CD4-positive, alpha-beta T cell (primary cell): ENCODE results near the gene TRIM49D2. TPM values are rescaled to one million over a fixed set of nuclear protein-coding genes. Genes with fewer than 3 reads are reported as not detected.
"Not testable (repeated sequence)": the region's sequence is repeated elsewhere in the genome, so short reads cannot be mapped to it uniquely, and the experiment has no call there.

Experiments
- ATAC-seq: fragments of 200-7000 bp; cut with Tn5 transposase; one replicate; pipeline ENCODE4 v1.10.0; 2022; ENCODE audit warnings: mild to moderate bottlenecking; ENCODE audit not compliant: poor library complexity
- CTCF ChIA-PET: fragments of 350-600 bp; sonication (Branson Sonifier 250); formaldehyde crosslinking; loops from one replicate; lab custom pipeline; 2021; ENCODE audit warnings: antibody characterized with exemption, inconsistent platforms; lab: Charles Lee
- POLR2A ChIA-PET: fragments of 350-600 bp; sonication (Branson Sonifier 250); formaldehyde crosslinking; loops from one replicate; lab custom pipeline; 2021; ENCODE audit warnings: antibody characterized with exemption, inconsistent platforms; lab: Charles Lee
- DNase-seq, 14 experiments: peaks; one replicate each; pipeline ENCODE4 v3.0.0-alpha.2; 2013 to 2020; ENCODE audit warnings: mixed read lengths in 2 of 14
- H3K27ac ChIP-seq, 2 donors: one replicate each; pipeline versions ENCODE4 v1.5.1 to v1.7.0; 2013; ENCODE audit warnings: low read length in 2 of 2, low read depth in 1 of 2, mild to moderate bottlenecking in 1 of 2
- H3K27me3 ChIP-seq, 2 experiments: 1 replicate in 1 of 2; 2 replicates in 1 of 2; pipeline versions ENCODE4 v1.6.1 to v1.7.0; 2013; ENCODE audit warnings: low read length in 2 of 2, control low read depth in 1 of 2, mild to moderate bottlenecking in 1 of 2, moderate library complexity in 1 of 2; ENCODE audit not compliant: insufficient read depth in 2 of 2, control insufficient read depth in 1 of 2
- H3K36me3 ChIP-seq: one replicate; pipeline ENCODE4 v1.6.1; 2013; ENCODE audit warnings: low read length, control low read depth; ENCODE audit not compliant: insufficient read depth
- H3K4me1 ChIP-seq: one replicate; pipeline ENCODE4 v1.6.1; 2013; ENCODE audit warnings: low read length, control low read depth; ENCODE audit not compliant: insufficient read depth
- H3K4me3 ChIP-seq: one replicate; pipeline ENCODE4 v1.5.1; 2013; ENCODE audit warnings: mild to moderate bottlenecking, low read length, moderate library complexity
- H3K9me3 ChIP-seq, 2 experiments: 1 replicate in 1 of 2; 2 replicates in 1 of 2; pipeline versions ENCODE4 v1.6.1 to v1.7.0; 2013; ENCODE audit warnings: low read length in 2 of 2, mild to moderate bottlenecking in 2 of 2, control low read depth in 1 of 2, moderate library complexity in 1 of 2; ENCODE audit not compliant: control insufficient read depth in 1 of 2, insufficient read depth in 1 of 2
- H3K27ac Mint-ChIP-seq: one replicate; pipeline ENCODE4 v1.8.0; 2020; ENCODE audit warnings: mixed read lengths
- H3K27me3 Mint-ChIP-seq: one replicate; pipeline ENCODE4 v1.8.0; 2021; ENCODE audit warnings: mixed read lengths
- H3K36me3 Mint-ChIP-seq: one replicate; pipeline ENCODE4 v1.8.0; 2021; ENCODE audit warnings: low read depth, mixed read lengths
- H3K4me1 Mint-ChIP-seq: one replicate; pipeline ENCODE4 v1.8.0; 2021; ENCODE audit warnings: low read depth, mixed read lengths
- H3K4me3 Mint-ChIP-seq: one replicate; pipeline ENCODE4 v1.8.0; 2020; ENCODE audit warnings: mild to moderate bottlenecking, mixed read lengths
- H3K9me3 Mint-ChIP-seq: one replicate; pipeline ENCODE4 v1.8.0; 2020; ENCODE audit warnings: mixed read lengths
- intact Hi-C, 2 experiments: fragments of 100-400 bp; cut with DNase I in 1 of 2; cut with micrococcal nuclease in 1 of 2; formaldehyde crosslinking; loops; one replicate each; pipeline versions ENCODE4 v1.15.1 to v1.9.0; 2023 to 2025; cut with DNase I, micrococcal nuclease
- polyA plus RNA-seq, 2 donors: library from polyadenylated mRNA; unstranded; fragments of 120-200 nt; gene quantifications; one replicate each; pipeline ENCODE4 v1.2.1, GENCODE V29; 2013
- total RNA-seq, 174 experiments: library from RNA in 2 of 174; stranded (reverse) in 2 of 174; gene quantifications; one replicate each; pipeline ENCODE4 v1.2.3 and lab custom pipeline; 2021 to 2026
- TF ChIP-seq, protein P1 (sequence below): fragments of 200-600 bp; IDR thresholded peaks from one replicate; pipeline ENCODE4 v1.8.0; 2022; ENCODE audit warnings: antibody characterized with exemption, mild to moderate bottlenecking

TRIM49D2 gene
- total RNA-seq (not detected), total RNA-seq (lab: John Stamatoyannopoulos, UW) (0 reads per million in 172 experiments)
- polyA plus RNA-seq (2013, experiment 1 of 2): not detected
- polyA plus RNA-seq (2013, experiment 2 of 2): not detected

DNA sequence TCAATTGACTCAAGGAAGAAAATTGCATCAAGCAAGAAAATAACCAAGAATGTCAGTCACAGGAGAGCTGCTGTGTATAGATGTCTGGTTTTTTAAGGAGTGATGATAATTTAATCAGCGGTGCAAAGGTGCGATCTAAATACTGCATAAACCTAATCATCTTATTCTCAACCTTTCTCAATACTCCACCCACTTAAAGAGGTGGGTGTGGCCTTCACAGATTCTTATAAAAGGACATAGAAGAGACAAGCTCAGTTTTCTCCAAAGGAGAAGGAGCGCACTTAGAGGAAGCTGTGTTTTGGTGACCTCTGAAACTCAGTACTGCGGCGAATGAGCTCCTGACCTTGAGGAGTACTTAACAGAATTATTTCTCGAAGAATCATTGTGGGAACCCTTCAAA is at the start of gene TRIM49D2:
TSS of gene TRIM49D2 (plus strand) at position 301 of the 400 bp plus-strand sequence. CDS start 2,698 bp downstream, outside the sequence.
- H3K4me1 ChIP-seq, H3K4me1 Mint-ChIP-seq, H3K9me3 Mint-ChIP-seq, intact Hi-C loops, H3K27me3 ChIP-seq, H3K36me3 Mint-ChIP-seq, H3K36me3 ChIP-seq, H3K4me3 ChIP-seq, H3K27ac ChIP-seq, H3K4me3 Mint-ChIP-seq, POLR2A ChIA-PET, ATAC-seq, CTCF ChIA-PET, H3K9me3 ChIP-seq, H3K27me3 Mint-ChIP-seq, DNase-seq, H3K27ac Mint-ChIP-seq: not testable (repeated sequence)

DNA sequence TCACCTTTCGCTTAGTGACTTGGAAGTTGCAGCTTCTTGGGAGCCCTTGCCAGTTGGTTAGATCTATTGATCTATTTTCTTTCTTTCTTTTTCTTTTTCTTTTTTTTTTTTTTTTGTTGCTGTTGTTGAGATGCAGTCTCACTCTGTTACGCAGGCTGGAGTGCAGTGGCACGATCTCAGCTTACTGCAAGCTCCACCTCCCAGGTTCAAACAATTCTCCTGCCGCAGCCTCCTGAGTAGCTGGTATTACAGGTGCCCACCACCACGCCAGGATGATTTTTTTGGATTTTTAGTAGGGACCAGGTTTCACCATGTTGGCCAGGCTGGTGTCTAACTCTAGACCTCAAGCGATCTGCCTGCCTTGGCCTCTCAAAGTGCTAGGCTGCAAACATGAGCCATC is 46.4 kb upstream of the TRIM49D2 start:
- H3K27ac Mint-ChIP-seq, H3K27ac ChIP-seq, H3K4me3 ChIP-seq, H3K9me3 Mint-ChIP-seq, H3K27me3 Mint-ChIP-seq, H3K4me3 Mint-ChIP-seq, H3K4me1 ChIP-seq, intact Hi-C loops, POLR2A ChIA-PET, H3K36me3 Mint-ChIP-seq, H3K27me3 ChIP-seq, H3K4me1 Mint-ChIP-seq, ATAC-seq, H3K36me3 ChIP-seq, DNase-seq, CTCF ChIA-PET, H3K9me3 ChIP-seq: not testable (repeated sequence)

DNA sequence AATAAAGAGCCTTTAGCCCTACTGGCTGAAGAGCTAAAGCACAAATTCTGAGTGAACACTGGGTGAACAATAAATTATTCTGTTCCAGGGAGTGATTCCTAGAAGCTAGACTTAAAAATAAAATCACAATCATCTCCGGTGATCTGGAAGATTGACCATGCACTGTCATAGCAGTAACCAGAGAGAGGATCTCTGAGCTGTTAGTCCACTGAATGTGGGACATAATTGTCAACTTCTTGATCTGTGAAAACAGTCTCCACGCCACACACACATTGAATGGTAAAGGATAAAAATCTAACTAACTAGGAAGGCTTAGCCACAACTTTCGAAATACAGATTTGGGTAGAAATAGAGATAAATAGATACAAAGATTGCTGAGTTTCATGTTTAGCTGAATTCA is 30.6 kb upstream of the TRIM49D2 start:
- H3K27me3 Mint-ChIP-seq, H3K27ac ChIP-seq, H3K4me1 ChIP-seq, H3K4me1 Mint-ChIP-seq, H3K27me3 ChIP-seq, H3K9me3 ChIP-seq, H3K9me3 Mint-ChIP-seq, H3K4me3 Mint-ChIP-seq, intact Hi-C loops, POLR2A ChIA-PET, ATAC-seq, H3K36me3 ChIP-seq, CTCF ChIA-PET, H3K27ac Mint-ChIP-seq, H3K4me3 ChIP-seq, H3K36me3 Mint-ChIP-seq, DNase-seq: not testable (repeated sequence)

DNA sequence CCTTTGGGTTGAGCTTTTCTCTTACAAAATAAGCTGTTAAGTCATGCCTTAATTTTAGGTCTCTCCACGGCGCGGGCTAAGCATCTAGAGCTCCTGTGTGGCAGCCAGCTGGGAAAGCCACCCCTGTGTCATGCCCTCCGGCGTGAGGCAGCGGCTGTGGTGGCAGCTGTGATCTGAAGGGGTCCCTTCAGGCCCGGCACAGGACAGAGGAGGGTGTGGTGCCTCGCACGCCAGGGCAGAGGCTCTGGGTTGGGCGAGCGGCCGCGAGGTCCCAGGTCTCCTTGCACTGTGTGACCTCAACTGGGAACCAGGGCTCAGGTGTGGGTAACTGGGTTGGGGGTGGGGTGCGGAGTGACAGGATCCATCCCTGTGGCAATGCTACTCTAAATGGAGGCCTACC is 23.1 kb upstream of the TRIM49D2 start:
- POLR2A ChIA-PET, H3K9me3 Mint-ChIP-seq, DNase-seq, CTCF ChIA-PET, H3K4me1 Mint-ChIP-seq, H3K4me3 Mint-ChIP-seq, intact Hi-C loops, H3K27ac ChIP-seq, H3K36me3 ChIP-seq, H3K4me1 ChIP-seq, H3K9me3 ChIP-seq, H3K4me3 ChIP-seq, H3K36me3 Mint-ChIP-seq, ATAC-seq, H3K27ac Mint-ChIP-seq, H3K27me3 ChIP-seq, H3K27me3 Mint-ChIP-seq: not testable (repeated sequence)

DNA sequence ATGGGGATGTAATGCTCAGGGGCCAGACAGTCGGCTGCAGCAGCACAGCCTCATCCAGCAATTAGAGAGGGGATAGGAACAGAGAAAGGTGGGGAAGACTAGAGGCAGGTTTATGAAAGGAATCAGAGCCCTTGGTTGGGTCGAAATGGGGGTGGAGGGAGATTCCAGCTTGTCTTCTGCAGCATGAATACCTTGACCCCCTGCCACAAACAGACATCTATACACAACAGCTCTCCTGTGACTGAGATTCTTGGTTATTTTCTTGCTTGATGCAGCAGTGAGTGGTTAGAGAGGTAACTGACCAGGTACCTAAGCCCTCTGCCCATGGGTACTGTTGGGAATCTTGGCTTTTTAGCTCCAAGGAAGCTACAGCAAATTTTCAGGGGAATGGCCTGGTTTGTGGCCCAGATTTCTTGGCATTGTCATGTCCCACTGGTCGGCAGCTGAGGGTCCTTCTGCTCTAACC is 1.6 kb upstream of the TRIM49D2 start, which contains the start of gene TRIM49D1:
TSS of gene TRIM49D1 (minus strand) at position 51 of the 466 bp plus-strand sequence. CDS start 4,535 bp downstream, outside the sequence.
- H3K4me3 ChIP-seq: no peak within 1 kb of the TSS
- H3K36me3 ChIP-seq: no peaks in the 10 kb centered on the region
- H3K27me3 ChIP-seq: no peaks in the 10 kb centered on the region
- no peak within 1 kb of the TSS for H3K27ac Mint-ChIP-seq
- no peak within 1 kb of the TSS for H3K4me3 Mint-ChIP-seq
- ATAC-seq (no peak), DNase-seq (no peak)
- intact Hi-C loops: no loop called here
- TF ChIP-seq, protein P1, sequence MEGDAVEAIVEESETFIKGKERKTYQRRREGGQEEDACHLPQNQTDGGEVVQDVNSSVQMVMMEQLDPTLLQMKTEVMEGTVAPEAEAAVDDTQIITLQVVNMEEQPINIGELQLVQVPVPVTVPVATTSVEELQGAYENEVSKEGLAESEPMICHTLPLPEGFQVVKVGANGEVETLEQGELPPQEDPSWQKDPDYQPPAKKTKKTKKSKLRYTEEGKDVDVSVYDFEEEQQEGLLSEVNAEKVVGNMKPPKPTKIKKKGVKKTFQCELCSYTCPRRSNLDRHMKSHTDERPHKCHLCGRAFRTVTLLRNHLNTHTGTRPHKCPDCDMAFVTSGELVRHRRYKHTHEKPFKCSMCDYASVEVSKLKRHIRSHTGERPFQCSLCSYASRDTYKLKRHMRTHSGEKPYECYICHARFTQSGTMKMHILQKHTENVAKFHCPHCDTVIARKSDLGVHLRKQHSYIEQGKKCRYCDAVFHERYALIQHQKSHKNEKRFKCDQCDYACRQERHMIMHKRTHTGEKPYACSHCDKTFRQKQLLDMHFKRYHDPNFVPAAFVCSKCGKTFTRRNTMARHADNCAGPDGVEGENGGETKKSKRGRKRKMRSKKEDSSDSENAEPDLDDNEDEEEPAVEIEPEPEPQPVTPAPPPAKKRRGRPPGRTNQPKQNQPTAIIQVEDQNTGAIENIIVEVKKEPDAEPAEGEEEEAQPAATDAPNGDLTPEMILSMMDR: no peak
- ChIA-PET POLR2A (no interaction called here), CTCF (no interaction called here)
- H3K27me3 Mint-ChIP-seq: no peaks in the 10 kb centered on the region
- no peak within 1 kb of the TSS for H3K27ac ChIP-seq
- H3K9me3 Mint-ChIP-seq: no peaks in the 10 kb centered on the region
- no peaks in the 10 kb centered on the region for H3K4me1 Mint-ChIP-seq
- H3K36me3 Mint-ChIP-seq: no peaks in the 10 kb centered on the region
- no peaks in the 10 kb centered on the region for H3K4me1 ChIP-seq
- no peaks in the 10 kb centered on the region for H3K9me3 ChIP-seq

GRCh38 chr11:89960833-89961232 is 37.0 kb downstream of the TRIM49D2 start:
- H3K27ac ChIP-seq, CTCF ChIA-PET, H3K36me3 Mint-ChIP-seq, H3K4me1 ChIP-seq, POLR2A ChIA-PET, H3K27ac Mint-ChIP-seq, H3K9me3 Mint-ChIP-seq, H3K4me3 Mint-ChIP-seq, H3K27me3 ChIP-seq, H3K9me3 ChIP-seq, ATAC-seq, H3K4me3 ChIP-seq, H3K27me3 Mint-ChIP-seq, H3K36me3 ChIP-seq, H3K4me1 Mint-ChIP-seq, intact Hi-C loops, DNase-seq: not testable (repeated sequence)
